Measurements from ENCODE around the gene TPM2.

Gene TPM2

GRCh38 chr9:35635730-35636129 is 54.0 kb downstream of the TPM2 start:
- TF ChIP-seq SIN3A (IDR thresholded peaks at IDR 0.05; ENCODE audit: borderline replicate concordance, insufficient read depth, low read length) (no peak), POLR2AphosphoS5 (IDR thresholded peaks at IDR 0.05; ENCODE audit: low read depth, low read length) (no peak), TAF1 (IDR thresholded peaks at IDR 0.05; ENCODE audit: borderline replicate concordance, insufficient read depth, low read length) (no peak), REST (IDR thresholded peaks at IDR 0.05; ENCODE audit: insufficient read depth in 1 of 2, low read depth in 2 of 2, low read length in 2 of 2) (no peak), FOXP2 (optimal IDR thresholded peaks at IDR 0.05; ENCODE audit: borderline replicate concordance, extremely low read depth, extremely low read length, insufficient read depth) (no peak)

All from PFSK-1 (cell line).